ENCODE measurements around the gene PYCR2. TPM values are rescaled to one million over a fixed set of nuclear protein-coding genes. Genes with fewer than 3 reads are reported as not detected.

The PYCR2 gene
- total RNA-seq, 1 donor from 2014 or later = 38.1 TPM

GRCh38 chr1:225908013-225908640 lies 15.9 kb downstream of the PYCR2 start:
- H3K4me3 ChIP-seq (ENCODE audit: insufficient read depth, low read depth, low read length) = no peak overlapping the region
- H3K36me3 ChIP-seq (ENCODE audit: insufficient read depth, low read length) = no peaks in the 10 kb centered on the region
- no peaks in the 10 kb centered on the region for H3K4me1 ChIP-seq (ENCODE audit: insufficient read depth, low read length)
- no peak overlapping the region for H3K4me2 ChIP-seq (ENCODE audit: low read length)
- Mint-ChIP-seq H3K4me3 (ENCODE audit: unreplicated experiment) (no peak overlapping the region), H3K27me3 (ENCODE audit: low read depth, unreplicated experiment) (peaks cover 25% of the 10 kb centered on the region), H3K27ac (ENCODE audit: unreplicated experiment) (no peak overlapping the region), H3K36me3 (ENCODE audit: low read depth, unreplicated experiment) (peaks cover 2% of the 10 kb centered on the region), H3K4me1 (ENCODE audit: low read depth, unreplicated experiment) (peaks cover 1% of the 10 kb centered on the region), H3K9me3 (ENCODE audit: unreplicated experiment) (no peaks in the 10 kb centered on the region)
- H3K79me2 ChIP-seq (ENCODE audit: insufficient read depth, low read length) = no peaks in the 10 kb centered on the region
- H3K27me3 ChIP-seq (ENCODE audit: insufficient read depth, low read length) = no peaks in the 10 kb centered on the region
- no peak overlapping the region for H3K27ac ChIP-seq (ENCODE audit: low read depth, low read length)
- FAIRE-seq (no peak), DNase-seq (ENCODE audit: low read depth) (no peak)
- no peaks in the 10 kb centered on the region for H3K9me3 ChIP-seq (ENCODE audit: insufficient read depth, low read depth, low read length)
- H4K20me1 ChIP-seq (ENCODE audit: insufficient read depth, low read length) = no peaks in the 10 kb centered on the region
- H2AFZ ChIP-seq (ENCODE audit: low read depth, low read length) = no peak overlapping the region
- H3K9ac ChIP-seq (ENCODE audit: low read length) = no peak overlapping the region
- TF ChIP-seq, protein P1, sequence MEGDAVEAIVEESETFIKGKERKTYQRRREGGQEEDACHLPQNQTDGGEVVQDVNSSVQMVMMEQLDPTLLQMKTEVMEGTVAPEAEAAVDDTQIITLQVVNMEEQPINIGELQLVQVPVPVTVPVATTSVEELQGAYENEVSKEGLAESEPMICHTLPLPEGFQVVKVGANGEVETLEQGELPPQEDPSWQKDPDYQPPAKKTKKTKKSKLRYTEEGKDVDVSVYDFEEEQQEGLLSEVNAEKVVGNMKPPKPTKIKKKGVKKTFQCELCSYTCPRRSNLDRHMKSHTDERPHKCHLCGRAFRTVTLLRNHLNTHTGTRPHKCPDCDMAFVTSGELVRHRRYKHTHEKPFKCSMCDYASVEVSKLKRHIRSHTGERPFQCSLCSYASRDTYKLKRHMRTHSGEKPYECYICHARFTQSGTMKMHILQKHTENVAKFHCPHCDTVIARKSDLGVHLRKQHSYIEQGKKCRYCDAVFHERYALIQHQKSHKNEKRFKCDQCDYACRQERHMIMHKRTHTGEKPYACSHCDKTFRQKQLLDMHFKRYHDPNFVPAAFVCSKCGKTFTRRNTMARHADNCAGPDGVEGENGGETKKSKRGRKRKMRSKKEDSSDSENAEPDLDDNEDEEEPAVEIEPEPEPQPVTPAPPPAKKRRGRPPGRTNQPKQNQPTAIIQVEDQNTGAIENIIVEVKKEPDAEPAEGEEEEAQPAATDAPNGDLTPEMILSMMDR (IDR thresholded peaks at IDR 0.05; ENCODE audit: insufficient read depth, low read depth, low read length) = no peak
- no peak for TF ChIP-seq EZH2 (IDR thresholded peaks at IDR 0.05; ENCODE audit: insufficient read depth, low read length)

GRCh38 chr1:225907341-225907740 lies 16.7 kb downstream of the PYCR2 start:
- Histone ChIP-seq H3K27ac (ENCODE audit: low read depth, low read length) (no peak overlapping the region), H3K4me2 (ENCODE audit: low read length) (no peak overlapping the region), H4K20me1 (ENCODE audit: insufficient read depth, low read length) (no peaks in the 10 kb centered on the region), H3K9me3 (ENCODE audit: insufficient read depth, low read depth, low read length) (no peaks in the 10 kb centered on the region), H3K79me2 (ENCODE audit: insufficient read depth, low read length) (no peaks in the 10 kb centered on the region), H3K9ac (ENCODE audit: low read length) (no peak overlapping the region), H3K36me3 (ENCODE audit: insufficient read depth, low read length) (no peaks in the 10 kb centered on the region), H2AFZ (ENCODE audit: low read depth, low read length) (no peak overlapping the region), H3K4me1 (ENCODE audit: insufficient read depth, low read length) (no peaks in the 10 kb centered on the region), H3K27me3 (ENCODE audit: insufficient read depth, low read length) (no peaks in the 10 kb centered on the region), H3K4me3 (ENCODE audit: insufficient read depth, low read depth, low read length) (no peak overlapping the region)
- TF ChIP-seq EZH2 (IDR thresholded peaks at IDR 0.05; ENCODE audit: insufficient read depth, low read length) = no peak
- TF ChIP-seq, protein P1 (IDR thresholded peaks at IDR 0.05; ENCODE audit: insufficient read depth, low read depth, low read length) = no peak
- peaks cover 25% of the 10 kb centered on the region for H3K27me3 Mint-ChIP-seq (ENCODE audit: low read depth, unreplicated experiment)
- H3K36me3 Mint-ChIP-seq (ENCODE audit: low read depth, unreplicated experiment) = peaks cover 3% of the 10 kb centered on the region
- H3K4me3 Mint-ChIP-seq (ENCODE audit: unreplicated experiment) = no peak overlapping the region
- H3K27ac Mint-ChIP-seq (ENCODE audit: unreplicated experiment) = no peak overlapping the region
- DNase-seq (ENCODE audit: low read depth) (no peak), FAIRE-seq (no peak)
- H3K9me3 Mint-ChIP-seq (ENCODE audit: unreplicated experiment) = no peaks in the 10 kb centered on the region
- peaks cover 1% of the 10 kb centered on the region for H3K4me1 Mint-ChIP-seq (ENCODE audit: low read depth, unreplicated experiment)

DNA sequence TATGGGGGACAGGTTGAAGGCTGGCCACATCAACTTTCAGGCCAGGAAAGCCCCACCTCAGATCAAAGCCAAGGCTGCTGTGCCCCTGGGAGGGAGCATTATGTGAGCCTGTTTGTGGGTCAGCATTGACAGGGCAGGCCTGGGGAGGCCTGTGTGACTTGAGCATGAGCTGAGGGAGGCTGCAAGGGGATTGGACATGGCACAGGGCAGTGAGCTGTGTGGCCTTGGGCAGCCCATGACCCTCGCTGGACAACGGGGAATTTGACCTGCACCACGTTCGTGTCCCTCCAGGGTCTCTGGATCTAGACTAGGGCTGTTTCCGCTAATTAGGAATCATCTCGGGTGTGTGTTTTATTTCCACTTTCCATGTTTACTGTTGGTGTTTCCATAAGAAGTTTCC lies 17.6 kb downstream of the PYCR2 start:
- Histone ChIP-seq H3K27ac (ENCODE audit: low read depth, low read length) (no peak overlapping the region), H3K9me3 (ENCODE audit: insufficient read depth, low read depth, low read length) (no peaks in the 10 kb centered on the region), H3K9ac (ENCODE audit: low read length) (no peak overlapping the region), H3K27me3 (ENCODE audit: insufficient read depth, low read length) (no peaks in the 10 kb centered on the region), H3K79me2 (ENCODE audit: insufficient read depth, low read length) (no peaks in the 10 kb centered on the region), H3K4me2 (ENCODE audit: low read length) (no peak overlapping the region), H3K4me1 (ENCODE audit: insufficient read depth, low read length) (no peaks in the 10 kb centered on the region), H3K36me3 (ENCODE audit: insufficient read depth, low read length) (no peaks in the 10 kb centered on the region), H2AFZ (ENCODE audit: low read depth, low read length) (no peak overlapping the region), H3K4me3 (ENCODE audit: insufficient read depth, low read depth, low read length) (no peak overlapping the region), H4K20me1 (ENCODE audit: insufficient read depth, low read length) (no peaks in the 10 kb centered on the region)
- FAIRE-seq (no peak), DNase-seq (ENCODE audit: low read depth) (no peak)
- Mint-ChIP-seq H3K36me3 (ENCODE audit: low read depth, unreplicated experiment) (peaks cover 3% of the 10 kb centered on the region), H3K27me3 (ENCODE audit: low read depth, unreplicated experiment) (peaks cover 25% of the 10 kb centered on the region), H3K27ac (ENCODE audit: unreplicated experiment) (no peak overlapping the region), H3K4me3 (ENCODE audit: unreplicated experiment) (no peak overlapping the region), H3K9me3 (ENCODE audit: unreplicated experiment) (no peaks in the 10 kb centered on the region), H3K4me1 (ENCODE audit: low read depth, unreplicated experiment) (no peaks in the 10 kb centered on the region)
- no peak for TF ChIP-seq EZH2 (IDR thresholded peaks at IDR 0.05; ENCODE audit: insufficient read depth, low read length)
- TF ChIP-seq, protein P1 (IDR thresholded peaks at IDR 0.05; ENCODE audit: insufficient read depth, low read depth, low read length) = no peak
